GM21576 (cell line): ENCODE results near the gene APP.

Experiments used
- ATAC-seq: cut with Tn5 transposase; IDR thresholded peaks from one replicate; pipeline ENCODE4 v1.9.1; 2021; ENCODE audit warnings: mild to moderate bottlenecking, moderate library complexity; ENCODE audit not compliant: unreplicated experiment

The APP gene

GRCh38 chr21:26170471-26171257 is at the start of gene APP:
TSS of gene APP (minus strand) at chr21:26170770. CDS start at chr21:26170620, 150 bp downstream.
- peak; percentile 66 for ATAC-seq

GRCh38 chr21:26212220-26212619 is 41.6 kb upstream of the APP start:
- ATAC-seq: no peak

GRCh38 chr21:26210614-26211013 is 40.0 kb upstream of the APP start:
- no peak for ATAC-seq

- no peak for ATAC-seq
Measured at GRCh38 chr21:26207021-26207420, 36.5 kb upstream of the APP start.

- ATAC-seq: no peak
Measured at GRCh38 chr21:26199456-26199855, 28.9 kb upstream of the APP start.

DNA sequence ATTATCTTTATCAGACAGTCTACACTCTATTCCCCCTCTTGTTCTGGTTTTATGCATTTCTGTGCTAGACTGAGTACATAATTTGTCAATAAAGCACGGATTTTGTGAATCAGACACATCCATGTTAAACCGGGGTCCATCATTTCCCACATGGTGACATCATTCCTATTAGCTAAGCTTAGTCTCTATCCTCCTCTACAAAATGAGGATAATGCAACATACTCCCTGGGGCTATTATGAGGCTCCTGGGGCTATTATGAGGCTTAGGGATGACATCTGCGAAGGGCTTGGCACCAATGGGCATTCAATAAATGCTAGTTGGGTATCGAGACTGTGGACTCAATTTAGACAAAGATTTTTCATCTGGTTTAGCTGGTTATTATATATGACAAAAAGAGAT is 25.1 kb upstream of the APP start:
- ATAC-seq: no peak

DNA sequence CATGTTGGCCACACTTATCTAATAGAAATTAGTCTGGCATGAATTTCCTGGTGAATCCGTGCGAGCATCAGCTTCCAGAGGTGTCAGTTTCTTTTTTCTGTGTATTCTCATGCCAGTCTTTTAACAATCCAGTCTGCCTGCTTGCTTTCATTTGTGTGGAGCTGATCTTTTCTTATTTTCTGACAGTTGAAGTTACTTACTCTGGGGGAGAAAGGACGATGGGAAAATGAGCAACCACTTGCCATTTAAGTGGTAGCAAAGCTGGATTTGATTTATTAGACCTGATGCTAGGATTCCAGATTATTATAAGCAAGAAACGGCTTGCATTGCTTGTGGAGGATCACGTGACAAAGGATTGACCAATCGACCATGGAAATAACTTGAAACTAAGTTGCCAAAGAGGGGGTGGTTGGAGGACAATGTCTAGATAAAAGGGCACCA is 24.3 kb upstream of the APP start:
- no peak for ATAC-seq

DNA sequence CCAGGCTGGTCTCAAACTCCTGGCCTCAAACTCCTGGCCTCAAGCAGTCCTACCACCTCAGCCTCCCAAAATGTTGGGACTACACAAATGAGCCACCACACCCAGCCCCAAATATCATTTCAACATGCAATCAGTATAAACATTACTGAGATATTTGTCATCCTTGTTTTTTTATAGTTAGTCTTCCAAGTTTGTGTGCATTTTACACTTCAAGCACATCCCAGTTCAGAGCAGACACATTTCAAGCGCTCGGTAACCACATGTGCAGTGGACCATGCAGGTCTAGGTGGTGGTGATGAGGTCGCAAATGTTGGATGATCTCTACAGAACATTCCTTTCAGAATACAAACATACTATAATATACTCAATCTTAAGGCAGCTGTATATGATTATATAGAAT is 23.8 kb upstream of the APP start:
- no peak for ATAC-seq

DNA sequence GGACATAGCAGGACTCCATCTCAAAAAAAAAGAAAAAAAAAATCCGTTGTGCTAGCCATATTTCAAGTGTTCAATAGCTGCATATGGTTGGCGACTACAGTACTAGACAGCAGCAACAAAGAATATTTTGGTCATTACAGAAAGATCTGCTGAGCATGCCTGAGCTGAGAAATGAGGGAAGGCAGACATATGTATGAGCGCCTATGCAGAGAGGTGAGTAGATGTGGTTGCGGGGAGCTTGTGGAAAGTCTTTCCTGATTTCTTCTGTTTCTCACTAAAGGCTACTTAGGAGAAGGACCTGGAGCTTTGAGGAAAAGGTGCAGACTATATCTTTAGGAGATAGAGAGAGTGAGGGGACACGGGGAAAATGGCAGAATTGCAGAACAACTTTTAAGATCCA is 21.0 kb upstream of the APP start:
- ATAC-seq: no peak

DNA sequence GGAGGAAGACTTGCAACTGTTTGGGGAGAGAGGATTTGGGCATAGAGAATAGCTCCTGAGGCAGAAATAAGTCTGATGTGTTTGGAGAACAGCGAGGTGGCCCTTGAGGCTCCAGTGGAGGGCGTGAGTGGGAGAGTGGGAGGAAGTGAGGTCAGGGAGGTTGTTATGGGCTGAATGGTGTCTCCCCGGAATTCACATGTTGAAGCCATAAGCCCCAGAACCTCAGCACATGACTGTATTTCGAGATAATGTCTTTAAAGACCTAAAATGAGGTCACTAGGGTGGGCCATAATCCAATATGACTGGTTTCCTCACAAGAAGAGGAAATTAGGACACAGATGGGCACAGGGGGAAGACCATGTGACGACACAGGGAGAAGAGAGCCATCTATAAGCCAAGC is 17.9 kb upstream of the APP start:
- ATAC-seq: no peak

- no peak for ATAC-seq
Measured at GRCh38 chr21:26185446-26185845, 14.9 kb upstream of the APP start.

- ATAC-seq: no peak
Measured at GRCh38 chr21:26185021-26185420, 14.5 kb upstream of the APP start.

DNA sequence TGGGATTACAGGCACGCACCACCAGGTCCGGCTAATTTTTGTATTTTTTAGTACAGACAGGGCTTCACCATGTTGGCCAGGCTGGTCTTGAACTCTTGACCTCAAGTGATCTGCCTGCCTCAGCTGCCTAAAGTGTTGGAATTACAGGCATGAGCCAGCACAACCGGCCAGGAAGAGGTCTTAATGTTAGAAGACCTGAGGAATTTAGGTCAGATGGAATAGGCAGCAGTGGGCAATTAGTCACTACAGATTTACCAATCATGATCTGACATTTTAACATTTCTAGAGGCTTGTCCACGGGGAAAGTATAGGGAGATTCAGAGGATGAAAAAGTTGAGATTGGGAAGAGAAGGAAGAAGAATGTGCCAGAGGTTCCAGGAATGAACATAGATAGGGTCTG is 8.9 kb upstream of the APP start:
- no peak for ATAC-seq

DNA sequence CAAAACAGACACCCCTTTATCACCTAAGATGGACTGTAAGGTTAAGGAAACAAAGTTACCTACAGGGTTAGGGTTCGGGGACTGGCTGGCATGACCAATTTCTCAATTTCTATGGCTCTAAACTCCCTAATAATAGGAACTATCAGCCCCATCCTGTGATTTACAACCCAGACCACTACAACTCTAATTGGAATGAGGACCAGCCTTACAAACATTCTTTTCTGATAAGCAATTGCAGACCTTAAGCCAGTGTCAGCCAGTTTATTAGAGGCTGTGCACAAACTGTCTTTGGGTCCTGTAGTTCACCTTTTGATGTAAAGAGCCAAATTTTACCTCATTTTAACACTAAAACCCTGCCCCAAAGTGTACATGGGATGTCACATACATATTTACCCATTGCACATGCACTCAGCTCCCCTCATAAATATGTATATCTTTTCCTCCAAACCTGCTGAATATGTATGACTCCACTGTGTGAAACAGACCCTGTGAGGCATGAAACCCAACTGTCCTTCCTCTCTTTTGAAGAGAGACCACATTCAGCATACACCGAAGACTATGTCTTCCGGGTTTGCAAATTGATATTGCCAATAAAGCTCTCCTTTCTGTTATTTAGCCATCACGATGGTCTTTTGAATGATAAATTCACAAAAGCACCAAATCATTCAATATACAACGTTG is 7.3 kb upstream of the APP start:
- no peak for ATAC-seq

DNA sequence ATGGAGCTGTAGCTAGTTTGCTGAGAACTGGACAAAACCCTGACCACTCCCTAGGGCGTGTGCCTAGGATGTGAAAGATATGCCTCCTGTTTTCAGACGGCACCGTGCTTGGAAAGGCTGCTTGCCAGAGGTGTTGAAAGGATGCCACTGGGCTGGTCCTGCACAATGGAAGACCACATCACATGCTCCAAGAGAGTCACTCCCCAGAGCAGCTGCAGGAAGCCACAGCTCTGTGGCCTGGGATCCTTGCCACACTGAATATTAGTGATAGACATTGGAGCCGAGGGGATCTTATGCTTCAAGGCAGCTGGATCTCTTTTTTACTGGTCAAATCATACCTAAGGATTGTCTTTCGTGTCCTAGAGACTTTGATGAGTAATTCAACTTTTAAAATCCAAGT is 6.6 kb upstream of the APP start:
- ATAC-seq: no peak

DNA sequence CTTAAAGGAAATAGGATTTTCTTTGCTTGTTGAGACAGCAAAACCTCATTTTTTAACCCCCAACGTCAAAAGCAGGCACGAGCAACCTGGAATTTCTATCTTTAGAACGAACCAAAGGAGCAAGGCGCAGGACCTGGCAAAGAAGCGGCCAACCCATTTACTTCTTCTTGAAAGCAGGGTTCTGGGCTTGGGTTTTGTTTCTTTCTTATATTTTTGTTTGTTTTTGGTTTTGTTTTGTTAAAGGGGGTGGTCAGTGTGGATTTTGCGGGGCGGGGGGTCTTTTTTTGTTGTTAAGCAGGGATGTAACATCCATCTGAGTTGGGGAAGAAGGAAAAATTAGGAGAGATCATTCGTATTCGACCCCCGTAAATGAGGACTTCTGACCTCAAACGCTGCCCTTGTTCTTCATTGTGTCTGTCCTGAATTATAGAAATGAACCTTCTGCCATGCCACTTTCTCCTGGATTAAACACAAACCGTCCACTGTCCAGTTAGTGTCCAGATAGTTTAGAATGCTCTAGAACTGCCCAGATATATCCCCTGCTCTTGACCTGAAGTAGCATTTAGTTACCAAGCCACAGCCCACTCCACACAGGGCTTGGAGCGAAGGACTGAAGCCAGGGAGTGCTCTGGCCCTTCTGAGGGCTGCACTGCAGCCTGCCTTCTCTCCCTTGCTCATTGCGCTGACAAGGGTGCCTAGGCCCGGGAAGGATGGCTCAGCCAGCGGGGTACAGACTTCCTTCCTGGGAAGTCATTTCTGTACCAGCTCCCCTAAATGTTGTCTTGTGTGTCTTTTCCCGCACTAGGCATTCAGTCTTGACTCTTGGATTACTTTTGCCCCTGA is 909 bp upstream of the APP start:
- ATAC-seq: no peak

DNA sequence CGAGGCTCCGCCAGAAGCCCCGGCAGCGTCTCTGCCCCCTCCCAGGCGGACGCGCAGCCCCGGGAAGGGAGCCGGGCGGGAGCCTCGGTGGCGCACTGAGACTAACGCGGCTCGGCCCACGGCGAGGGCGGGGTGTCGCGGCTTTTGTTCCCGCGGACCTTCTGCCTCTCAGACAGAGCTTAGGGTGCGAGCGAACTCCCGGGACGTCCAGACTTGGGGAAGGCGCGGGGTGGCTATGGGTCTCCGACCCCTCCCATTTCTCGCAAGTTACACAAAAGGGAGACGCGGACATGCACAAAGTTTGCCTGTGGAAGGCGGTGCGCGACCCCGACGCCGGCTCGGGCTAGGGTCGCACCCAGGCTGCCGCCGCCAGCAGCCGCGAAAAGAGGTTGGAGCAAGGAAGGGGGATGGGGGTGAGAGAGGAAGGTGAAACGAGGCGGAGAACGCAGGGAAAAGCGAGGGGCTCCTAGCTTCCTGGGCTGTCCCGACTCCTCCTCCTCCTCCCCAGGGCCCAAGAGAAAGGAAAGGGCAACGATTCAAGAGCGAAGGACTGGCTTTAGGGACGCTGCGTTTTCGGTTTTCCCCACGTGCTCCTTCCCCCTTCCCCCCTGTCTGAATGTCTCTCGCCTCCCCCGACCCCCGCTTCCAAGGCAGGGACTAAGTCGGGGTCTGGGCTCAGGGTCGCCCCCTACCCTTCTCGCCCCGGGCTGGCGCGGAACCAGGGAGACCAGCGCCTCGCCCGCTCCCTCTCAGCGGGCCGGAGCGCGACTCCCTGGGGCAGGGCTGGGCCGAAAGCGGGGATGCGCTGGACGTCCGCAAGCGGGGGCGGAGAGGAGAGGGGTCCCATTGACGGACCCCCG is 729 bp downstream of the APP start:
- ATAC-seq: peak; percentile 41

DNA sequence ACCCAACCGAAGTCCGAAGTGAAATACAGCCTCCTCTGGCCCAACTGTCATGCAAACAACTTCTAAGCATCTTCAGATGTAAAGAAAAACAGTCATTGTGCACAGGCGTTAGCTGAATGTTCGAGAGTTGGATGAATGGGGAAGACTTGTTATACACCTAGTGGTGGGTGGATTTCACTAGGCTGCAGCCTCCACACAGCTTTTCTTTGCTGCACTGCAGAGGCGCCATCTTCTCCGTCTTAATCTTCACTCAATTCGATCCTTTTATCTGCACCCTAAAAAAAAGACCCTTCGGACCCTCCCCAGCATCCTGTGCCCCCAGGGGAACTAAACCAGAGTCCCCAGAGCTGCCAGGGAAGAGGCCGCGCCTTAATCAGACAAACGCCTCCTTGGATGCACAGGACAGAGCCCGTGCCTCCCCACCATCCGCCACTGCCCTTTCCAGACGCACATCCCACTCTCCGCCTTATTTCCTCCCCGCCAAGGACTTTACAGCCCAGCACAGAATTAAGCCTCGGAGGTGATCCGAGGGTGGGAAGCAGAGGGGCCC is 1.4 kb downstream of the APP start:
- peak; percentile 58 for ATAC-seq

DNA sequence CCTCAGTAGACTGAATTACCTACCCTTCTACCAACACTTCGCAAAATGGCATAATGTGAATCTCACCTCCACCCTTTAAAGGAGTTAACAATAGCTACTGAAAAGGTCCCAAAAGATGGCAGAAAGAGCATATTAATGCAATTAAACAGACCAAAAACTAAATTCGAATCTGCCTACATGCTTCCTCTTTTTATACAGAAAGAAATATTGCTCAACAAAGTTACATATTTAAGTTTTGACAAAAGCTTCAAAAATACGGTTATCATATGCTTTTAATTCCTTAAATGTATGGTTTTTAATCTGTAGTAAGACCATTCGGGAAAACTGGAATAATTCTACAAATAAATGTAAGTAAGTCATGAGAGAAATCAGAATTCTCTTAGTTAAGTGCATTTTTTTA is 2.2 kb downstream of the APP start:
- no peak for ATAC-seq

- ATAC-seq: no peak
Measured at GRCh38 chr21:26167593-26167992, 3.0 kb downstream of the APP start.
